Endothelial cell of umbilical vein (primary cell): Measurements from ENCODE around the gene ADAMTS17. TPM values are rescaled to one million over a fixed set of nuclear protein-coding genes. Genes with fewer than 3 reads are reported as not detected.

ENCODE experiments used
- BruUV-seq: library from RNA; stranded (reverse); fragments of 400-500 nt; replicated peaks from 2 replicates; lab custom pipeline; 2021; lab: Mats Ljungman, UMichigan
- CTCF ChIA-PET: fragments of 300-600, 350-600 bp; sonication (Branson Sonifier 250); formaldehyde crosslinking; loops from one replicate; lab custom pipeline; 2021; ENCODE audit warnings: antibody characterized with exemption, inconsistent platforms; lab: Charles Lee
- POLR2A ChIA-PET: fragments of 300-600, 350-600 bp; sonication (Branson Sonifier 250); formaldehyde crosslinking; loops from one replicate; lab custom pipeline; 2021; ENCODE audit warnings: antibody characterized with exemption, inconsistent platforms; lab: Charles Lee
- DNase-seq: peaks from one replicate; pipeline ENCODE4 v3.0.0-alpha.2; 2011; ENCODE audit warnings: low read depth, low spot score
- FAIRE-seq: peaks from 2 replicates; lab custom pipeline; 2011; peaks lifted over from hg19 to GRCh38; lab: Jason Lieb, UNC
- H2AFZ ChIP-seq: 2 replicates; pipeline ENCODE4 v1.6.0; 2012; ENCODE audit warnings: low read depth, low read length, control low read depth, inconsistent platforms
- H3K27ac ChIP-seq: 2 replicates; pipeline ENCODE4 v1.5.1; 2011; ENCODE audit warnings: low read depth, mild to moderate bottlenecking, control low read depth, low read length, moderate library complexity; ENCODE audit not compliant: insufficient read depth
- H3K27me3 ChIP-seq, 2 experiments: 2 replicates each; pipeline versions ENCODE4 v1.6.0 to v1.6.1; 2011; ENCODE audit warnings: low read length in 2 of 2, mixed read lengths in 1 of 2; ENCODE audit not compliant: control insufficient read depth in 2 of 2, insufficient read depth in 2 of 2
- H3K36me3 ChIP-seq, 2 experiments: 2 replicates in 1 of 2; 3 replicates in 1 of 2; pipeline ENCODE4 v1.5.1; 2011; ENCODE audit warnings: low read length in 2 of 2, mild to moderate bottlenecking in 1 of 2, moderate library complexity in 1 of 2; ENCODE audit not compliant: control insufficient read depth in 2 of 2, insufficient read depth in 2 of 2; ENCODE audit errors: extremely low read depth in 1 of 2
- H3K4me1 ChIP-seq: 3 replicates; pipeline ENCODE4 v1.5.1; 2011; ENCODE audit warnings: mild to moderate bottlenecking, low read length; ENCODE audit not compliant: control insufficient read depth, insufficient read depth; ENCODE audit errors: extremely low read depth
- H3K4me2 ChIP-seq: 2 replicates; pipeline ENCODE4 v1.6.1; 2011; ENCODE audit warnings: low read length, control low read depth, mixed read lengths; ENCODE audit not compliant: insufficient read depth
- H3K4me3 ChIP-seq, 3 experiments: fragments of 200-600 bp in 1 of 3; sonication (generic), shearing (Covaris generic) in 1 of 3; replicated peaks in 1 of 3; 2 replicates each; pipeline ENCODE4 v1.5.1; 2011 to 2016; ENCODE audit warnings: control low read depth in 3 of 3, low read length in 3 of 3, mild to moderate bottlenecking in 2 of 3, inconsistent platforms in 1 of 3, low read depth in 1 of 3, moderate library complexity in 1 of 3; ENCODE audit not compliant: insufficient read depth in 1 of 3
- H3K79me2 ChIP-seq: 2 replicates; pipeline ENCODE4 v1.6.0; 2012; ENCODE audit warnings: low read length, inconsistent platforms; ENCODE audit not compliant: control insufficient read depth, insufficient read depth
- H3K9ac ChIP-seq: replicated peaks from 2 replicates; pipeline ENCODE3; 2011; ENCODE audit warnings: low read length, control low read depth; ENCODE audit not compliant: insufficient read depth; ENCODE audit errors: extremely low read depth
- H3K9me1 ChIP-seq: replicated peaks from 3 replicates; pipeline ENCODE4 v1.6.0; 2011; ENCODE audit warnings: mild to moderate bottlenecking, low read length; ENCODE audit not compliant: control insufficient read depth, insufficient read depth; ENCODE audit errors: extremely low read depth
- H3K9me3 ChIP-seq: replicated peaks from 2 replicates; pipeline ENCODE4 v1.5.1; 2012; ENCODE audit warnings: low read length, inconsistent platforms; ENCODE audit not compliant: control insufficient read depth, insufficient read depth
- H4K20me1 ChIP-seq: replicated peaks from 2 replicates; pipeline ENCODE3; 2011; ENCODE audit warnings: mild to moderate bottlenecking, low read length; ENCODE audit not compliant: control insufficient read depth, insufficient read depth; ENCODE audit errors: extremely low read depth
- CTCF ChIP-seq, 2 donors: IDR thresholded peaks; 1 replicate in 1 of 2; 2 replicates in 1 of 2; pipeline ENCODE4 v1.5.1; 2011; ENCODE audit warnings: low read length in 2 of 2, mild to moderate bottlenecking in 2 of 2, moderate library complexity in 2 of 2, control low read depth in 1 of 2, inconsistent platforms in 1 of 2, low read depth in 1 of 2; ENCODE audit not compliant: insufficient read depth in 1 of 2; ENCODE audit errors: extremely low read depth in 1 of 2
- EZH2 ChIP-seq: IDR thresholded peaks from 2 replicates; pipeline ENCODE4 v1.6.1; 2012; ENCODE audit warnings: borderline replicate concordance, low read depth, mild to moderate bottlenecking, moderate library complexity, low read length, inconsistent platforms; ENCODE audit not compliant: severe bottlenecking
- FOS ChIP-seq: IDR thresholded peaks from 2 replicates; pipeline ENCODE4 v1.6.1; 2011; ENCODE audit warnings: mild to moderate bottlenecking, low read length, moderate library complexity, borderline replicate concordance; ENCODE audit not compliant: insufficient read depth
- GATA2 ChIP-seq: IDR thresholded peaks from 2 replicates; pipeline ENCODE4 v1.7.0; 2011; ENCODE audit warnings: low read depth, mild to moderate bottlenecking, moderate library complexity, mixed read lengths, low read length; ENCODE audit not compliant: insufficient read length, insufficient read depth
- JUN ChIP-seq: IDR thresholded peaks from 2 replicates; pipeline ENCODE4 v1.6.1; 2011; ENCODE audit warnings: borderline replicate concordance, low read depth; ENCODE audit not compliant: insufficient read length, insufficient read depth
- MAX ChIP-seq: IDR thresholded peaks from 2 replicates; pipeline ENCODE4 v1.6.1; 2011; ENCODE audit not compliant: insufficient read depth, insufficient read length
- MYC ChIP-seq: IDR thresholded peaks from one replicate; pipeline ENCODE4 v1.6.1; 2011; ENCODE audit warnings: mild to moderate bottlenecking, low read depth, low read length
- POLR2A ChIP-seq: IDR thresholded peaks from 2 replicates; pipeline ENCODE4 v1.6.1; 2012; ENCODE audit warnings: low read depth, mild to moderate bottlenecking, control low read depth, low read length
- POLR2AphosphoS5 ChIP-seq: IDR thresholded peaks from 2 replicates; pipeline ENCODE4 v1.6.1; 2012; ENCODE audit warnings: low read depth, mild to moderate bottlenecking, control low read depth, low read length, moderate library complexity; ENCODE audit not compliant: insufficient read depth
- dilution Hi-C: fragments of 300-500 bp; cut with MboI; formaldehyde crosslinking; loops from one replicate; pipeline ENCODE4 v1.15.0; 2019; ENCODE audit warnings: low sequenced_read_pairs; ENCODE audit not compliant: extremely low pct_ligation_motif_present
- intact Hi-C: fragments of 100-400 bp; cut with micrococcal nuclease; formaldehyde crosslinking; loops from one replicate; pipeline ENCODE4 v1.10.0; 2022
- polyA plus RNA-seq, 4 experiments: library from polyadenylated mRNA; depleted of rRNA in 3 of 4; stranded (reverse) in 3 of 4; unstranded in 1 of 4; fragments of >200 nt; gene quantifications; 2 replicates each; pipeline versions ENCODE4 v1.2.1 to v1.2.3, GENCODE V29; 2011 to 2012; ENCODE audit warnings: missing spikeins in 1 of 4
- total RNA-seq: library from RNA; stranded (reverse); gene quantifications from 2 replicates; pipeline ENCODE4 v1.2.3, GENCODE V29; 2021

The ADAMTS17 gene
- total and polyA plus RNA-seq, 2 donors (not counting 3 experiments of a cell fraction or from before 2014, with no cell fraction given), result 0.12 TPM; not detected in 1

GRCh38 chr15:99957642-99958013 is 384.1 kb downstream of the ADAMTS17 start:
- Histone ChIP-seq H3K9me1 (no peaks in the 10 kb centered on the region), H3K9ac (no peak overlapping the region), H4K20me1 (no peaks in the 10 kb centered on the region), H3K9me3 (no peaks in the 10 kb centered on the region), H3K79me2 (no peaks in the 10 kb centered on the region), H2AFZ (no peak overlapping the region), H3K27ac (no peak overlapping the region), H3K4me1 (no peaks in the 10 kb centered on the region), H3K27me3 (no peaks in the 10 kb centered on the region), H3K4me3 (no peak overlapping the region), H3K4me2 (no peak overlapping the region), H3K36me3 (no peaks in the 10 kb centered on the region)
- POLR2A ChIA-PET, result no interaction called here
- FAIRE-seq, result no peak
- DNase-seq, result no peak
- CTCF ChIA-PET, result no interaction called here
- intact Hi-C loops, result no loop called here
- no TSS peak for BruUV-seq
- dilution Hi-C loops, result no loop called here
- TF ChIP-seq JUN (no peak), POLR2AphosphoS5 (no peak)

GRCh38 chr15:99956820-99957641 is 384.7 kb downstream of the ADAMTS17 start:
- TF ChIP-seq MAX (no peak), CTCF (IDR thresholded peaks at IDR 0.05; ENCODE audit: extremely low read depth in 1 of 2, insufficient read depth in 1 of 2, low read depth in 1 of 2, low read length in 2 of 2) (no peak), POLR2AphosphoS5 (no peak), POLR2A (no peak), MYC (no peak), JUN (no peak), GATA2 (no peak), FOS (no peak), EZH2 (no peak)
- Histone ChIP-seq H3K36me3 (no peaks in the 10 kb centered on the region), H2AFZ (no peak overlapping the region), H3K9ac (no peak overlapping the region), H3K9me3 (no peaks in the 10 kb centered on the region), H3K27me3 (no peaks in the 10 kb centered on the region), H3K9me1 (no peaks in the 10 kb centered on the region), H4K20me1 (no peaks in the 10 kb centered on the region), H3K4me3 (no peak overlapping the region), H3K79me2 (no peaks in the 10 kb centered on the region), H3K4me2 (no peak overlapping the region), H3K4me1 (no peaks in the 10 kb centered on the region), H3K27ac (no peak overlapping the region)
- no TSS peak for BruUV-seq
- CTCF ChIA-PET, result no interaction called here
- FAIRE-seq (no peak), DNase-seq (no peak)
- POLR2A ChIA-PET, result no interaction called here
- intact Hi-C loops (no loop called here), dilution Hi-C loops (no loop called here)
